Thyroid gland (tissue), 4 donors: ENCODE measurements around the gene A2ML1. TPM values are rescaled to one million over a fixed set of nuclear protein-coding genes. Genes with fewer than 3 reads are reported as not detected.

ENCODE experiments used
- DNase-seq, 2 donors: peaks; one replicate each; pipeline ENCODE4 v3.0.0-alpha.2; 2019
- H3K27ac ChIP-seq, 3 donors: fragments of 200-600 bp; sonication (generic); 1 replicate in 2 of 3; 2 replicates in 1 of 3; pipeline ENCODE4 v1.5.1; 2016 to 2019; ENCODE audit warnings: mild to moderate bottlenecking in 1 of 3, moderate library complexity in 1 of 3
- H3K27me3 ChIP-seq: fragments of 200-600 bp; sonication (generic); one replicate; pipeline ENCODE4 v1.5.1; 2019
- H3K36me3 ChIP-seq, 2 donors: fragments of 200-600 bp; sonication (generic); one replicate each; pipeline ENCODE4 v1.5.1; 2016 to 2019
- H3K4me1 ChIP-seq, 2 donors: fragments of 200-600 bp; sonication (generic); one replicate each; pipeline ENCODE4 v1.5.1; 2017 to 2019
- H3K4me3 ChIP-seq, 3 donors: fragments of 200-600 bp; sonication (generic); replicated peaks in 1 of 3; 1 replicate in 2 of 3; 2 replicates in 1 of 3; pipeline ENCODE4 v1.5.1; 2016; ENCODE audit warnings: mild to moderate bottlenecking in 1 of 3
- H3K9me3 ChIP-seq: fragments of 200-600 bp; sonication (generic); one replicate; pipeline ENCODE4 v1.5.1; 2017
- CTCF ChIP-seq, 6 experiments: fragments of 200-600 bp in 3 of 6; fragments of 450-650 bp in 3 of 6; sonication (generic) in 3 of 6; IDR thresholded peaks; one replicate each; pipeline ENCODE4 v1.5.1; 2016 to 2019; ENCODE audit warnings: antibody characterized with exemption in 6 of 6, mild to moderate bottlenecking in 2 of 6, inconsistent platforms in 1 of 6, moderate library complexity in 1 of 6
- POLR2A ChIP-seq, 2 donors: fragments of 450-650 bp; IDR thresholded peaks; one replicate each; pipeline ENCODE4 v1.6.1; 2017; ENCODE audit warnings: antibody characterized with exemption in 2 of 2, mild to moderate bottlenecking in 2 of 2, moderate library complexity in 1 of 2
- WGBS, 2 donors: methylation state at CpG; one replicate each; pipeline ENCODE4 v1.1.5; 2017; 5-methylcytosine and 5-hydroxymethylcytosine counted together
- intact Hi-C: fragments of 100-400 bp; cut with DNase I; formaldehyde crosslinking; loops from one replicate; pipeline ENCODE4 v1.15.1; 2023
- total RNA-seq, 4 donors: library from RNA; depleted of rRNA; stranded (reverse); fragments of >200 nt; gene quantifications; one replicate each; pipeline ENCODE4 v1.2.3, GENCODE V29; 2016

The A2ML1 gene
- total RNA-seq, 4 donors from 2014 or later, result 0.22 to 0.27 TPM; not detected in 2

DNA sequence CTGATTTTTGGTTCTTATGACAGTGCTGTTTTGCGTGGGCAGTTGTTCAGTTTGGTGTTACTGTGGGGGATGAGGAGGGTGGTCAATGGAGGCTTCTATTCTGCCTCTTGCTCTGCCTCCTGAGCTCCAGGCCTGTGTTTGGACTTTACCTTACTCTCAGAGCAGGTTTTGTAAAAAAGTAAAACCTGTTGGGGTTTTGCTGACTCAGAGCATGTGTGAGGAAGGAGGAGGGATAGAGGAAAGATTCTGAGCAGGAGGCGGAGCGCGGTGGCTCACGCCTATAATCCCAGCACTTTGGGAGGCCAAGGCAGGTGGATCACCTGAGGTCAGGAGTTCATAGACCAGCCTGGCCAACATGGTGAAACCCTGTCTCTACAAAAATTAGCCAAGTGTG lies 6.7 kb downstream of the A2ML1 start:
- WGBS, 2 donors, result 72 to 83% methylated on average over 5 of the region's 5 CpGs
- intact Hi-C loops, result no loop called here
- H3K9me3 ChIP-seq, result no peaks in the 10 kb centered on the region

GRCh38 chr12:8829621-8830020 lies 7.2 kb downstream of the A2ML1 start:
- intact Hi-C loops, result no loop called here
- Histone ChIP-seq H3K36me3 (no peaks in the 10 kb centered on the region), H3K27me3 (no peaks in the 10 kb centered on the region), H3K4me3 (no peak overlapping the region), H3K27ac (no peak overlapping the region), H3K4me1 (no peaks in the 10 kb centered on the region), H3K9me3 (no peaks in the 10 kb centered on the region)
- 92 to 96% methylated on average over 7 of the region's 7 CpGs for WGBS, 2 donors
- TF ChIP-seq POLR2A (IDR thresholded peaks at IDR 0.05) (no peak), CTCF (IDR thresholded peaks at IDR 0.05) (no peak)
- no peak for DNase-seq

More for the DNA sequence above, 6.7 kb downstream of the A2ML1 start:
- Histone ChIP-seq H3K27ac (no peak overlapping the region), H3K4me1 (no peaks in the 10 kb centered on the region), H3K4me3 (no peak overlapping the region), H3K27me3 (no peaks in the 10 kb centered on the region), H3K36me3 (no peaks in the 10 kb centered on the region)
- no peak for TF ChIP-seq CTCF (IDR thresholded peaks at IDR 0.05)
- TF ChIP-seq POLR2A (IDR thresholded peaks at IDR 0.05), result no peak
- no peak for DNase-seq

DNA sequence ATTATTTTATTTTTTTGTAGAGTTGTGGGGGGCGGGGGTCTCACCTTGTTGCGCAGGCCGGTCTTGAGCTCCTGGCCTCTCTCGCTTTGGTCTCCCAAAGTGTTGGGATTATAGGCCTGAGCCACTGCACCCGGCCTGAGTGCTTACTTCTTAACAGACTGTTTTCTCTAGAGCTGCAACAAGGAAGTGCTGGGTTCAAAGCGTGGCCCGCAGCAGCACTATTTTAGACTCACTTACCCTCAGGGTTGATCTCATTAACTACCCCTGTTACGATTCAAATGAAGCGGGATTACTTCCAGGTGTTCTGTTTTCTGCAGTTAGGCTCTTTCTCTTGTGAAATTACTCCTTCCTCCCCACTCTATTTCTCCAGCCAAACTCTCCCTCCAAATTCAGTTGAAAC lies 8.7 kb downstream of the A2ML1 start:
- H3K27me3 ChIP-seq, result no peaks in the 10 kb centered on the region
- no peak overlapping the region for H3K4me3 ChIP-seq
- H3K4me1 ChIP-seq, result no peaks in the 10 kb centered on the region
- TF ChIP-seq CTCF (IDR thresholded peaks at IDR 0.05), result no peak
- no peak for TF ChIP-seq POLR2A (IDR thresholded peaks at IDR 0.05)
- intact Hi-C loops, result no loop called here
- 88 to 90% methylated on average over 9 of the region's 9 CpGs for WGBS, 2 donors
- no peak for DNase-seq
- H3K36me3 ChIP-seq, result no peaks in the 10 kb centered on the region
- no peaks in the 10 kb centered on the region for H3K9me3 ChIP-seq
- H3K27ac ChIP-seq, result no peak overlapping the region

DNA sequence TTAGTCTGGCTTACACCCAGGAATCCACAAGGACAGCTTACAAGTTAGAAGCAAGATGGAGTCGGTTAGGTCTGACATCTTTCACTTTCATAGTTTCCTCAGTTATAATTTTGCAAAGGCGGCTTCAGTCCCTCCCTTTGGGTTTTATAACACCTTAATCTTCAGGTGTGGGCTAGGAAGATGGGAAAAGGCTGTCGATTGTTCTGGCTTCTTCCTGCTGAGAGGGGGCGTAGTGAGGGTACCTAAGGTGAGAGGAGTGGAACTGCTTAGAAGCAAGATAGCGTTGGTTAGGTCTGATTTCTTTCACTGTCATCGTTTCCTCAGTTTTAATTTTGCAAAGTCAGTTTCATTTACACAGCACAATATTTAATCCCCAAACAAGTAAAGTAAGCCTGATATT lies 10.1 kb downstream of the A2ML1 start:
- Histone ChIP-seq H3K9me3 (no peaks in the 10 kb centered on the region), H3K27me3 (no peaks in the 10 kb centered on the region), H3K27ac (no peak overlapping the region), H3K4me1 (no peaks in the 10 kb centered on the region), H3K36me3 (no peaks in the 10 kb centered on the region), H3K4me3 (no peak overlapping the region)
- DNase-seq, result no peak
- intact Hi-C loops, result no loop called here
- WGBS, 2 donors, result 80 to 83% methylated on average over 6 of the region's 6 CpGs
- no peak for TF ChIP-seq POLR2A (IDR thresholded peaks at IDR 0.05)
- no peak for TF ChIP-seq CTCF (IDR thresholded peaks at IDR 0.05)

GRCh38 chr12:8834230-8834629 lies 11.8 kb downstream of the A2ML1 start:
- Histone ChIP-seq H3K4me1 (no peaks in the 10 kb centered on the region), H3K9me3 (no peaks in the 10 kb centered on the region), H3K27me3 (no peaks in the 10 kb centered on the region), H3K36me3 (no peaks in the 10 kb centered on the region), H3K27ac (no peak overlapping the region), H3K4me3 (no peak overlapping the region)
- TF ChIP-seq CTCF (IDR thresholded peaks at IDR 0.05) (no peak), POLR2A (IDR thresholded peaks at IDR 0.05) (no peak)
- intact Hi-C loops, result no loop called here
- 42 to 68% methylated on average over 1 of the region's 1 CpG for WGBS, 2 donors
- no peak for DNase-seq
